ENCODE results near the gene CELA1.

DNA sequence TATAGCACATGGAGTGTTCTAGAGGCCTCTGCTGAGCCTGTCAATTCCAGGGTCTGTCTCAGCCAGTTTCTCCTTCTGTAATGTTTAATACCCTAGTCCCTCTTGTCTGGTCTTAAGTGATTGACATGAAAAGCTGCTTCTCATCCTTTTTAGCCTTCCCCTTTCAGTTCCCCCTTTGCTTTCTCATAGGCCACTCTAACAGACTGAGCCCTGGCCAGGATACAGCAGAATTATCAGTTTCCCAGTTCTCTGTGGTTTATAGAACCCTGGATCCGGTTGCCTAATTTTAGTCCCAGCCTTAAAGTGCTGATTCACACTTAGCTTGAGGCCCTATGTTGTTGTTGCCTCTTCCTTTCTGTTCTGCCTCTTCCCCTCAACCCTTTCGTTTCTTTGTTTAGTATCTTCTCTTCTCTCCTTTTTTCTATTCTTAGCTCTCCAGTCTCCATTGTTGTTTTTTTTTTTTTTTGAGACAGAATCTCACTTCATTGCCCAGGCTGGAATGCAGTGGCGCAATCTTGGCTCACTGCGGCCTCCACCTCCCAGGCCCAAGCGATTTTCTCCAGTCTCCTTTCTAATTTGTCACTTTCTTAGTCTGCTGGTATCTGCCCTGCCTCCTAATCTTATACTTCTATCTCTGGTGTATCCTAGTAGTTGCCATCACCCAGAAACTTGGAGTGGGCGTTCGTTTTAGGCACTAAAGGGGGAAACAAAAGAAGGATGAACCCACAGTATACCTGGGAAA lies 19.6 kb downstream of the CELA1 start:
- TF ChIP-seq EZH2 (IDR thresholded peaks at IDR 0.05; ENCODE audit: insufficient read depth, poor library complexity, severe bottlenecking) (no peak), EZH2phosphoT487 (IDR thresholded peaks at IDR 0.05; ENCODE audit: insufficient read depth, low read depth) (no peak)
